H9 (cell line): Measurements from ENCODE around the gene PHACTR1. TPM values are rescaled to one million over a fixed set of nuclear protein-coding genes. Genes with fewer than 3 reads are reported as not detected.
A peak's percentile ranks its signal among the peaks of the same experiment; 100 is the strongest.

ENCODE experiments used
- DNase-seq: peaks from one replicate; pipeline ENCODE4 v3.0.0-alpha.2; 2017
- H2AFZ ChIP-seq: one replicate; pipeline ENCODE4 v1.6.1; 2013; ENCODE audit warnings: mild to moderate bottlenecking, low read length, control low read depth, moderate library complexity
- H2AK5ac ChIP-seq: 2 replicates; pipeline ENCODE4 v1.6.1; 2013; ENCODE audit warnings: low read length, control low read depth, mixed read lengths; ENCODE audit not compliant: insufficient read length
- H2BK120ac ChIP-seq: one replicate; pipeline ENCODE4 v1.6.1; 2013; ENCODE audit warnings: low read depth, mild to moderate bottlenecking, low read length, control low read depth, inconsistent platforms; ENCODE audit not compliant: poor library complexity, severe bottlenecking
- H2BK12ac ChIP-seq: 2 replicates; pipeline ENCODE4 v1.6.1; 2013; ENCODE audit warnings: low read length, control low read depth, mixed read lengths, low read depth; ENCODE audit not compliant: insufficient read length
- H2BK15ac ChIP-seq: 2 replicates; pipeline ENCODE4 v1.6.1; 2013; ENCODE audit warnings: low read depth, low read length, control low read depth
- H2BK20ac ChIP-seq: one replicate; pipeline ENCODE4 v1.6.1; 2013; ENCODE audit warnings: low read depth, mild to moderate bottlenecking, low read length, control low read depth, inconsistent platforms; ENCODE audit not compliant: poor library complexity, severe bottlenecking
- H2BK5ac ChIP-seq: 2 replicates; pipeline ENCODE4 v1.6.1; 2013; ENCODE audit warnings: low read length, control low read depth, mixed read lengths; ENCODE audit not compliant: insufficient read length
- H3K14ac ChIP-seq: 2 replicates; pipeline ENCODE4 v1.6.1; 2013; ENCODE audit warnings: low read length, control low read depth; ENCODE audit not compliant: insufficient read depth
- H3K18ac ChIP-seq: 2 replicates; pipeline ENCODE4 v1.6.1; 2013; ENCODE audit warnings: low read depth, mild to moderate bottlenecking, mixed read lengths, low read length, control low read depth; ENCODE audit not compliant: insufficient read length
- H3K23ac ChIP-seq: 2 replicates; pipeline ENCODE4 v1.6.1; 2013; ENCODE audit warnings: low read length, control low read depth, mixed read lengths, low read depth; ENCODE audit not compliant: insufficient read length
- H3K23me2 ChIP-seq: 2 replicates; pipeline ENCODE4 v1.6.1; 2013; ENCODE audit warnings: low read depth, mild to moderate bottlenecking, mixed read lengths, low read length, control low read depth; ENCODE audit not compliant: insufficient read length, poor library complexity, severe bottlenecking
- H3K27ac ChIP-seq: 2 replicates; pipeline ENCODE4 v1.5.1; 2013; ENCODE audit warnings: low read length, control low read depth, mixed read lengths, low read depth; ENCODE audit not compliant: insufficient read length
- H3K27me3 ChIP-seq: 2 replicates; pipeline ENCODE4 v1.6.1; 2013; ENCODE audit warnings: low read length, control low read depth, inconsistent platforms; ENCODE audit not compliant: insufficient read depth
- H3K4ac ChIP-seq: 2 replicates; pipeline ENCODE4 v1.6.1; 2013; ENCODE audit warnings: low read depth, mild to moderate bottlenecking, control low read depth, inconsistent platforms, low read length, moderate library complexity
- H3K4me1 ChIP-seq: 2 replicates; pipeline ENCODE4 v1.6.1; 2013; ENCODE audit warnings: low read length, control low read depth, inconsistent platforms; ENCODE audit not compliant: insufficient read depth
- H3K4me2 ChIP-seq: 2 replicates; pipeline ENCODE4 v1.6.1; 2013; ENCODE audit warnings: low read length, control low read depth, mixed read lengths; ENCODE audit not compliant: insufficient read length, insufficient read depth
- H3K56ac ChIP-seq: 2 replicates; pipeline ENCODE4 v1.6.1; 2013; ENCODE audit warnings: low read depth, mild to moderate bottlenecking, mixed read lengths, low read length, control low read depth; ENCODE audit not compliant: insufficient read length
- H3K79me1 ChIP-seq: 2 replicates; pipeline ENCODE4 v1.6.1; 2013; ENCODE audit warnings: low read depth, mild to moderate bottlenecking, moderate library complexity, low read length, control low read depth, inconsistent platforms; ENCODE audit not compliant: insufficient read depth, poor library complexity, severe bottlenecking
- H3K79me2 ChIP-seq: 2 replicates; pipeline ENCODE4 v1.6.1; 2013; ENCODE audit warnings: low read length, control low read depth, inconsistent platforms; ENCODE audit not compliant: insufficient read depth
- H3K9ac ChIP-seq: 2 replicates; pipeline ENCODE4 v1.6.1; 2013; ENCODE audit warnings: low read length, control low read depth, mixed read lengths; ENCODE audit not compliant: insufficient read length; ENCODE audit errors: extremely low read depth
- H3K9me3 ChIP-seq: one replicate; pipeline ENCODE4 v1.6.1; 2013; ENCODE audit warnings: low read depth, low read length, inconsistent platforms; ENCODE audit not compliant: control insufficient read depth
- H3T11ph ChIP-seq: one replicate; pipeline ENCODE4 v1.6.1; 2013; ENCODE audit warnings: mild to moderate bottlenecking, low read length, control low read depth, inconsistent platforms
- H4K20me1 ChIP-seq: one replicate; pipeline ENCODE4 v1.6.1; 2013; ENCODE audit not compliant: control insufficient read depth, insufficient read length, insufficient read depth
- H4K5ac ChIP-seq: 2 replicates; pipeline ENCODE4 v1.6.1; 2013; ENCODE audit warnings: low read depth, mild to moderate bottlenecking, mixed read lengths, low read length, control low read depth; ENCODE audit not compliant: insufficient read length
- H4K8ac ChIP-seq: replicated peaks from 2 replicates; pipeline ENCODE4 v1.6.1; 2013; ENCODE audit warnings: low read length, control low read depth, mixed read lengths, low read depth; ENCODE audit not compliant: insufficient read length
- H4K91ac ChIP-seq: 2 replicates; pipeline ENCODE4 v1.6.1; 2013; ENCODE audit warnings: low read depth, mild to moderate bottlenecking, moderate library complexity, mixed read lengths, low read length, control low read depth; ENCODE audit not compliant: insufficient read length
- H3K27ac Mint-ChIP-seq, 3 experiments: 2 replicates in 2 of 3; 3 replicates in 1 of 3; pipeline ENCODE4 v1.8.0; 2020 to 2021; ENCODE audit warnings: mixed read lengths in 3 of 3, mild to moderate bottlenecking in 1 of 3, moderate library complexity in 1 of 3
- H3K27me3 Mint-ChIP-seq: 2 replicates; pipeline ENCODE4 v1.8.0; 2021; ENCODE audit warnings: low read depth, mild to moderate bottlenecking, moderate library complexity, mixed read lengths
- H3K36me3 Mint-ChIP-seq, 3 experiments: 2 replicates in 2 of 3; 3 replicates in 1 of 3; pipeline ENCODE4 v1.8.0; 2020 to 2021; ENCODE audit warnings: low read depth in 3 of 3, mixed read lengths in 3 of 3; ENCODE audit not compliant: insufficient read depth in 1 of 3
- H3K4me1 Mint-ChIP-seq, 2 experiments: 2 replicates each; pipeline ENCODE4 v1.8.0; 2020; ENCODE audit warnings: mixed read lengths in 2 of 2
- H3K4me3 Mint-ChIP-seq, 2 experiments: 2 replicates in 1 of 2; 3 replicates in 1 of 2; pipeline ENCODE4 v1.8.0; 2020 to 2021; ENCODE audit warnings: mild to moderate bottlenecking in 2 of 2, mixed read lengths in 2 of 2, moderate library complexity in 1 of 2
- H3K9me3 Mint-ChIP-seq, 2 experiments: 2 replicates in 1 of 2; 3 replicates in 1 of 2; pipeline ENCODE4 v1.8.0; 2020; ENCODE audit warnings: mild to moderate bottlenecking in 2 of 2, mixed read lengths in 2 of 2, moderate library complexity in 1 of 2
- CTCF ChIP-seq: fragments of 200-600 bp; sonication (generic); conservative IDR thresholded peaks from 3 replicates; pipeline ENCODE4 v1.8.0; 2021; ENCODE audit warnings: antibody characterized with exemption, mild to moderate bottlenecking
- WGBS: extraction: QIAGEN DNeasy Blood & Tissue Kit; methylation state at CpG from one replicate; pipeline ENCODE4 v1.1.7; 2013; ENCODE audit warnings: missing lambda C conversion rate, low lambda C conversion rate, mixed read lengths; ENCODE audit not compliant: insufficient read length; ENCODE audit errors: extremely low coverage; 5-methylcytosine and 5-hydroxymethylcytosine counted together
- total RNA-seq: library from RNA; stranded (reverse); gene quantifications from 2 replicates; pipeline ENCODE4 v1.2.1, GENCODE V29; 2021

Gene PHACTR1
- total RNA-seq, 1 experiment from 2014 or later, result 15.9 TPM

DNA sequence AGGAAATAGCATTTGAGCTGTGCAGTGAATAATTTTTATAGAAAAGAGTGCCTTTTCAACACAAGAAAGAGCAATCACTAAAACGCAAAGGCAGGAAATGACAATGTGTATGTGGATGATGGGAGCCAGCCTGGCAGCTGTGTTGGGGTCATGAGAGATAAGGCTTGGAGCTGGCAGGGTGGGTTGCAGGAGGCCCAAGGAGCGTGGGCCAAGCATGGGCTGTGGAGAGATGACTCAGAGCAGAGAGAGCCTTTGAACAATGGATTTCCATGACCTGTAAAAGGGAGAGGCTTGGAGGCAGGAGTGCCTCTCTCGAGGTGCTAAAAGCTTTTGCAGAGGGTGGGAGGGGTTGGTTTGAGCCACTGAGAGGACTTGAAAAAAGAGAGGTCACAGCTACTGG lies 618.4 kb downstream of the PHACTR1 start:
- DNase-seq, result no peak
- Histone ChIP-seq H3K27ac (no peak overlapping the region), H2BK20ac (no peak overlapping the region), H3K18ac (no peak overlapping the region), H4K91ac (no peak overlapping the region), H3K23ac (no peak overlapping the region), H2BK15ac (no peak overlapping the region), H3K23me2 (no peaks in the 10 kb centered on the region), H3K27me3 (no peaks in the 10 kb centered on the region), H3K4ac (no peak overlapping the region), H4K5ac (no peak overlapping the region), H2BK120ac (no peak overlapping the region), H3T11ph (no peak overlapping the region), H2BK5ac (no peak overlapping the region), H3K4me2 (no peak overlapping the region), H3K9ac (no peak overlapping the region), H4K20me1 (no peaks in the 10 kb centered on the region), H3K79me2 (no peaks in the 10 kb centered on the region), H3K14ac (no peak overlapping the region), H2AK5ac (no peak overlapping the region), H3K9me3 (no peaks in the 10 kb centered on the region), H4K8ac (no peak overlapping the region), H3K56ac (no peak overlapping the region), H2BK12ac (no peak overlapping the region), H3K79me1 (no peaks in the 10 kb centered on the region), H2AFZ (no peak overlapping the region), H3K4me1 (peaks cover 2% of the 10 kb centered on the region; the same call in 1 of the 2 replicates)
- H3K27ac Mint-ChIP-seq, result peak overlapping the region in 1 of 3 experiments; percentile 84; a peak in 3 of 7 replicates
- H3K4me3 Mint-ChIP-seq, result no peak overlapping the region
- no CpG with 5 or more reads among the region's 3 CpGs for WGBS
- H3K4me1 Mint-ChIP-seq, result peaks cover 9 to 11% of the 10 kb centered on the region in 2 experiments
- no peak for TF ChIP-seq CTCF
- H3K9me3 Mint-ChIP-seq, result no peaks in the 10 kb centered on the region
- H3K27me3 Mint-ChIP-seq, result no peaks in the 10 kb centered on the region
- no peaks in the 10 kb centered on the region for H3K36me3 Mint-ChIP-seq
